ENCODE measurements around the gene KLHDC7B.
A peak's percentile ranks its signal among the peaks of the same experiment; 100 is the strongest.

KLHDC7B gene

DNA sequence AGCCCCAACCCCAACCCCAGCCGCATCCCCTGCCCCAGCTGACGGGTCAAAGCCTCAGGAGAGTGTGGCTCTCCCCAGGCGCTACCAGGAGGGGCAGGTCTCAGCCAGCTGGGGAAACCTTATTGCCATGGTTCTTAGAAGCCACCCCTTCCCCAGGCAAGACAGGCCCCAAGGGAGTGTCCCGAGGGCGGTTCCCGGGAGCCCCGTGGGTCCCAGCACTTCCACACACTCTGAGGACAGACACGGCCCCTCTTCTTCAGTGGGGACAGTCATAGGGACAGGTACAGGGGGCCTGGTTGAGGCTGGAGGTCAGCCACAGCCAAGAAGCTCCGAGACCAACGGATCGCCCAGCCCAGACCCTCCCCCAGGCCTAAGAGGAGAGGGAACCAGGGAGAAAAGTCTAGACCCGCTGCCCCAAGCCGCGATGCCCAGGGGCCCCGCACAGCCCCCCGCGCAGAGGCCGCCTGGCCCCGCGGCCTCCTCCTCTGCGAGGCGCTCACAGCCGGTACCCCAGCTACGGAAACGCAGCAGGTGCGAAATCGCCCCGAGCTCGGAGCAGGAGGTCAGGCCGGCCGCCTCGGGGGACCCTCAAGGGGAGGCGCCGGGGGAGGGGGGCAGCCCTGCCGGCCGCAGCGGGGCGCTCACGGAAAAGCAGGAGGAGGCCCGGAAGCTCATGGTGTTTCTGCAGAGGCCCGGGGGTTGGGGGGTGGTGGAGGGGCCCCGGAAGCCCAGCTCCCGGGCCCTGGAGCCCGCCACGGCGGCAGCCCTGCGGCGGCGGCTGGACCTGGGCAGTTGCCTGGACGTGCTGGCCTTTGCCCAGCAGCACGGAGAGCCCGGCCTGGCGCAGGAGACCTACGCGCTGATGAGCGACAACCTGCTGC, 2.6 kb downstream of the KLHDC7B start:
- no peak for DNase-seq (ENCODE audit: low read depth in 2 of 2)

DNA sequence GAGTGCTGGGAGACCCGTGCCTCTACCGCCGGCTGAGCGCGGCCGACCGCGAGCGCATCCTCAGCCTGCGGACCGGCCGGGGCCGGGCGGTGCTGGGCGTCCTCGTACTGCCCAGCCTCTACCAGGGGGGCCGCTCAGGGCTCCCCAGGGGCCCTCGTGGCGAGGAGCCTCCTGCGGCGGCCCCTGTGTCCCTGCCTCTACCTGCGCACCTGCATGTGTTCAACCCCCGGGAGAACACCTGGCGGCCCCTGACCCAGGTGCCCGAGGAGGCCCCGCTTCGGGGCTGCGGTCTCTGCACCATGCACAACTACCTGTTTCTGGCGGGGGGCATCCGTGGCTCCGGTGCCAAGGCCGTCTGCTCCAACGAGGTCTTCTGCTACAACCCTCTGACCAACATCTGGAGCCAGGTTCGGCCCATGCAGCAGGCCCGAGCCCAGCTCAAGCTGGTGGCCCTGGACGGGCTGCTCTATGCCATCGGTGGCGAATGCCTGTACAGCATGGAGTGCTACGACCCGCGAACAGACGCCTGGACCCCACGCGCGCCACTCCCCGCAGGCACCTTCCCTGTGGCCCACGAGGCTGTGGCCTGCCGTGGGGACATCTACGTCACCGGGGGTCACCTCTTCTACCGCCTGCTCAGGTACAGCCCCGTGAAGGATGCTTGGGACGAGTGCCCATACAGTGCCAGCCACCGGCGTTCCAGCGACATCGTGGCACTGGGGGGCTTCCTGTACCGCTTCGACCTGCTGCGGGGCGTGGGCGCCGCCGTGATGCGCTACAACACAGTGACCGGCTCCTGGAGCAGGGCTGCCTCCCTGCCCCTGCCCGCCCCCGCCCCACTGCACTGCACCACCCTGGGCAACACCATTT, 3.5 kb downstream of the KLHDC7B start:
- no peak for DNase-seq (ENCODE audit: low read depth in 2 of 2)

DNA sequence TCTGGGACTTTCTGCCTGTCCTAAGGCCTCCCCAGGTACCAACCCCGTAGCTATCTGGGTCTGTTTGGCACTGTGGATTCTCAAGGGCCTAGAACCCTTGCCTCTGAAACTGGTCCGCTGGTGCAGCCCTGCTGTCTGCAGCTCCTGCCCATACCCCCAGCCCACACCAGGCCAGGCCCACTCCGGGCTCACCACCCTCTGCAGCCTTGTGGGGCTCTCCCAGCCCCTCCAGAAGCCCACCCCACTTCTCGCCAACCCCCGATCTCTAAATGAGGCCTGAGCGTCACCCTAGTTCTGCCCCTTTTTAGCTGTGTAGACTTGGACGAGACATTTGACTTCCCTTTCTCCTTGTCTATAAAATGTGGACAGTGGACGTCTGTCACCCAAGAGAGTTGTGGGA, 4.7 kb downstream of the KLHDC7B start:
- DNase-seq (ENCODE audit: low read depth in 2 of 2) = no peak

DNA sequence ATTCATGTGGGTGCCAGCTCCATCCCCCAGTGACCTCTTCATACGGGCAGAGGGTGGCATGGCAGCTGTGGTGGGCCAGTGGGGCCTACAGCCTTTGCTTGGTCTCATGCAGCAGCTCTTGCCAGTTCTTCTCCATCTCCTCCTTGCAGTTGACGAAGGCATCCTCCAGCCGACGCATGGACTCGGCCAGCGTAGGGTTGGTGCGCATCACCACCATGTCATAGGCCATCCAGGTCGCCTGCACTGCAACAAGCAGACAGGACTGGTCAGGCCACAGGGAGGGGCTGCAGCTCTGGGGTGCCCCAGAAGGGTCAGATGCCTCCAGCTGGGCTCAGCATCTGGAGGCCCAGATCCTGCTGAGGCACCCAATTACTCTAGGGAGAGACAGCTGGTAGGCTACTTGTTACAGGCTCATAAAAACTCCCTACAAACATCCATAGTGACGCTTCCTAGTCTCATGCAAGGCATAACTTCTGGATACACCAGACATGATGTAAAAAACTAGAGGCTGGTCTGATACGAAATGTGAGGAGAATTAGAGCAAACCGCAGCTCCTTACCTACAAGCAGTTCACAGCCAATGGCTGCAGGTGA, 5.6 kb downstream of the KLHDC7B start:
- no peak for DNase-seq (ENCODE audit: low read depth in 2 of 2)

DNA sequence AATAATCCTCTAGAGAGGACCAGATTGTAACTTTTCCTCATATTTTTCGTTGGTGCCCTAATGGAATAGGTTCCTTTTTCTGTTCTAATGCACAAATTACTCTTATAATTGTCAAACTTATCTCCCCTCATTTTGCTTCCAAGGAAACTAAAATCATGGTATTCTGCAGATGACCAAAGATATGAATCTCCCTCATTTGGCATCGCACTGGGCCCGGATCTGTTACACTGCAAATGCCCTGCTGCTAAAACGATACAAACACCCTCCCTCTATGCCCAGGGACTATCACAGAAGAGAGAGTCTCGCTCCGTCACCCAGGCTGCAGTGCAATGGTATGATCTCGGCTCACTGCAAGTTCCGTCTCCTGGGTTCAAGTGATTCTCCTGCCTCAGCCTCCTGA, 7.6 kb downstream of the KLHDC7B start:
- no peak for DNase-seq (ENCODE audit: low read depth in 2 of 2)

- DNase-seq (ENCODE audit: low read depth in 2 of 2) = no peak
Measured at GRCh38 chr22:50556703-50557102, 11.0 kb downstream of the KLHDC7B start.

DNA sequence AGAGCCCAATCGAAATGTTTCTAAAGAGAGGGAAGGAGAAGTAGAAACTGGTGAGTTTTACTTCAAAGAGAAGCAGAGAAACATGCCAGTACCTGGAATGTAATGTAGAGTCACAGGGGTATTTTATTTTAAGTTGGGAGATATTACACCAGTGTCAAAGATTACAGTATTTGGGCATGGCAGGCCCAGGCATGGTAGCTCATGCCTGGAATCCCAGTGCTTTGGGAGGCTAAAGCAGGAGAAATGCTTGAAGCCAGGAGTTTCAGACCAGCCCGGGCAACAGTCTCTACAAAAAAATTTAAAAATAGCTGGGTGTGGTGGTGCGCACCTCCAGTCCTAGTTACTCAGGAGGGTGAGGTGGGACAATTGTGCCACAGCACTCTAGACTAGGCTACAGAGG, 14.3 kb downstream of the KLHDC7B start:
- no peak for DNase-seq (ENCODE audit: low read depth in 2 of 2)

GRCh38 chr22:50561401-50562358, 16.0 kb downstream of the KLHDC7B start:
- DNase-seq (ENCODE audit: low read depth in 2 of 2) = no peak

GRCh38 chr22:50562523-50563412, 17.1 kb downstream of the KLHDC7B start, which contains the start of gene SYCE3:
Gene SYCE3, minus strand, starts transcription at chr22:50562919. Its CDS starts 6,514 bp downstream, at chr22:50556405.
- peak; percentile 92 to 93 for DNase-seq (ENCODE audit: low read depth in 2 of 2)

DNA sequence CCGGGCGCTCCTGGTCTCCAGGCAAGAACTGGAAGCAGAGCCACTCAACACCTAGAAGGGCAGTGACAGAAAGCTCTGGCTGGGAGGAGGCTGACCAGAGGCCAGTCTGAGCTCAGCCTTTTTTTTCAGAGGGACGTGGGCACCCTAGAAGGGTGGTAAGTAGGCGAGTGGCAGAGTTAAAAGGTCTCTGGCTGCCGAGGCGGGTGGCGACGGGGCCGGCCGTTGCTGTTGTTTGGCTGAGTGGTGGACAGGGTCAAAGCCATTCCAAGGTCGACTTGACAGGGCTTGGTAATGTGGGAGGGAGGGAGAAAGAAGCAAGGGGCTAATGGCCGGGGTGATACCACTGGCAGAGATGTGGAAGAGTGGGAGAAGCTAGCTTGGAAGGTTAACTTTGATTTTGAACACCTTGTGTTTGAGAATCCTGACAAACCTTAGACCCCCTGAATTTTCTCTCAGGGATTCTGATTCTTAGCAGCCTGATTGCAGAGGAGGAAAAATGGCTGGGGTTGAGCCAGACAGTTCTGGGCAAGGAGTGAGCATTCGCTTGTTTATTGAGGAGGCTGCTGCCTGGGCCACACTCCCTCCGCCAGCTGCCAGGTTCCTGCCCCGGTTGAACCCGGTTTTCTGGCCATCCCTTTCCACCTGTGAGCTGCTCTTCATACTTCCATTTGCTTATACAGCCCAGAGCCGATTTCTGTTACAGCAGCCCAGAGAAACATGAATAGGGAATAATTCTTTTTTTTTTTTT, 17.9 kb downstream of the KLHDC7B start:
- no peak for DNase-seq (ENCODE audit: low read depth in 2 of 2)

DNA sequence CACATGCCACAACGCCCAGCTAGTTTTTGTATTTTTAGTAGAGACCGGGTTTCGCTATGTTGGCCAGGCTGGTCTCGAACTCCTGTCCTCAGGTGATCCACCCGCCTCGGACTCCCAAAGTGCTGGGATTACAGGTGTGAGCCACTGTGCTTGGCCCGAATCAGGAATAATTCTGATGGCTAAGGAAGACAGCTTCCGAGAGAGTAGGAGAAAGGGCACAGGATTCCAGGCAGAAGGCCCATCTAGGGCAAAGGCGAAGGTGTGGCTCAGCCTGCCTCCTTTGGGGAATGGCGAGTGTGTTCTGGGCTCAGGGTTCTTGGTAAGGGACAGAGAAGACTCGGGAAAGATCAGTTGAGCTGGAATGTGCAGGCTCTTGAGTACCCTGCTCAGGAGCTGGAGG, 18.6 kb downstream of the KLHDC7B start:
- DNase-seq (ENCODE audit: low read depth in 2 of 2) = no peak

DNA sequence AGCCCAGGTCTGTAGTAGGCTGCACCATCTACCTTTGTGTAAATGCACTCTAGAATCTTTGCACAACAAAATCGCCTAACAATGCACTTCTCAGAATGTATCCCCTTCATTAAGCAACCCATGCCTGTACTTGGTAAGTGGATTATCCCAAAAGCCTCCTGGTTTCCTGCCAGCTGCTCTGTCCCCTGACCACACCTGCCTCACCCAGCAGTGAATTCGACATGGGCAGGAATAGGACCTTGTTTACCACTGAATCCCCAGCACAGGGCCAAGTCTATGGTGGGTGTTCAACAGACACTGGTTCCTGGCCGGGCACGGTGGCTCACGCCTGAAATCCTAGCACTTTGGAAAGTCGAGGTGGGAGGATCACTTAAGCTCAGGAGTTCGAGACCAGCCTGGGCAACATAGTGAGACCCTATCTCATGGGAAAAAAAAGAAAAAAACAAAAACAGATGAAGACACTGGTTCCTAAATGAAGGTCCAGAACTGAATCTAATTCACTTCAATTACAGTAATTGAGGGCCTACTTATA, 22.1 kb downstream of the KLHDC7B start:
- DNase-seq (ENCODE audit: low read depth in 2 of 2) = no peak

GRCh38 chr22:50568626-50569025, 22.9 kb downstream of the KLHDC7B start:
- DNase-seq (ENCODE audit: low read depth in 2 of 2) = no peak

GRCh38 chr22:50569041-50569459, 23.4 kb downstream of the KLHDC7B start:
- DNase-seq (ENCODE audit: low read depth in 2 of 2) = no peak

DNA sequence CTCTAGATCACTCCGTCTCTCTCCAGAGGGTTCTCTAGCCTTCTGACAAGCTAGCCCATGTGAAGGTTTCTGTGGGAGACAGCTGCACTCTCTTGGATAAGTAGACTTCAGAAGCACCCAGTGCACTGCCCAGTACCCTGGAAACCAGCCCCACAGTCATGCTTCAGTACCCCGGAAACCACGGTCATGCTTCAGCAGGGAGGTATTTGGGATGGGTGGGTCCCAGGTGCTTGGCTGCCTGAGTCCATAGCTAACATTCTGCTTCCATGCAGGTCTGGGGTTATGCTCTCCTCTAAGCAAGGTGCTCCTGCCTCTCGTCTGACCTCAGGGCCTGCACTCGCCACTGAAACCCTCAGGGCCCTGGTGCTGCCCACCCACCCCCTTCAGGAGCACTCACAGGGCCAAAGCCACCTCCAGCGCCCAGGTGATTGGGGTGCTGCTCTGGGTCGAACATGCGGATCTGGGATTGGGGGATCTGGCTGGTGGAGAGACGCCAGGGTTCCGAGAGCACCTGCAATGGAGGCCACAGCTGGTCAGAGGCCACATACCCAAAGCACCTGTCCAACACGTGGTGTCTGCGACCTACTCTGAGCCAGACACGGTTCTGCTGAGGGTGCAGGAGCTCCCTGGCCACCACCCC, 24.3 kb downstream of the KLHDC7B start:
- DNase-seq (ENCODE audit: low read depth in 2 of 2) = no peak

DNA sequence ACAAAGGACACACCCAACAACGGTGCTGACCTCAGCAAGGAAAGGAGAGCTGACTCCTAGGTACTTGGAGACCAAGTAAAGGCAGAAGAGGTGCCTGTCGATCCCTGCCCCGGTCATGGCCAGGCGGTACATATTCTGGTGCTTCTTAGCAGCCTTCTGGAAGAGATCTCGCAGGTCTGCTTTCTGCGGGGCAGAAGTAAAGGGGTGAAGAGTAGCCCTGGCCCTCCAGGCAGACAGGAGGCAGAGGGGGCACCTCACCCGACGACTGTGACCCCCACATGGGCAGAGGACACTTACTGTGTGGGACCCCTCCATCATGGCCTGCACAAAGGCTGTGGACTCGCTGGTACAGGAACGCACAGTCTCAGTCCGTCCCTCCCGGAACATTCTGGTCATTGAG, 25.2 kb downstream of the KLHDC7B start:
- DNase-seq (ENCODE audit: low read depth in 2 of 2) = no peak

GRCh38 chr22:50571264-50572175, 25.8 kb downstream of the KLHDC7B start:
- no peak for DNase-seq (ENCODE audit: low read depth in 2 of 2)

DNA sequence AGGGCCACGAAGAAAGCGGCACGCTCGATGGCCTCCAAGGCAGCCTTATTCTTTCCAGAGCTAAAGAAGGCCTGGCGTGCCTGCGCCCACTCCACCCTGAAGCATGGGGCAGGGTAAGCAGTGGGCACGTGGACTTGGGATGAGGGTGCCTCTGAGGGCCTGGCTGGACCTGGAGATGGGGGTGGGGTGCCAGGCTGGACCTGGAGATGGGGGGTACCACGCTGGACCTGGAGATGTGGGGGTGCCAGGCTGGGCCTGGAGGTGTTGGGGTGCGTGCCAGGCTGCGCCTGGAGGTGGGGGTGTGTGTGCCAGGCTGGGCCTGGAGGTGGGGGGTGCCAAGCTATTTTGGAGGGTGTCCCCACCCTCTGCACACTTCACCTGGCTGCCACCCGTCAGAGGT, 27.3 kb downstream of the KLHDC7B start:
- DNase-seq (ENCODE audit: low read depth in 2 of 2) = no peak
